HG02943 (cell line): Measurements from ENCODE around the gene ZMAT5.
A peak's percentile ranks its signal among the peaks of the same experiment; 100 is the strongest.

Experiments used
- ATAC-seq: cut with Tn5 transposase; IDR thresholded peaks from one replicate; pipeline ENCODE4 v1.9.1; 2021; ENCODE audit warnings: mild to moderate bottlenecking, low read depth, moderate library complexity; ENCODE audit not compliant: unreplicated experiment

Gene ZMAT5

GRCh38 chr22:29766632-29767170 is at the start of gene ZMAT5:
Gene ZMAT5 (minus strand): TSS chr22:29767007. CDS start chr22:29748544, 18,463 bp downstream.
- ATAC-seq = peak; percentile 83

- no peak for ATAC-seq
Measured at GRCh38 chr22:29816539-29816938, 49.7 kb upstream of the ZMAT5 start.

- no peak for ATAC-seq
Measured at GRCh38 chr22:29816128-29816527, 49.3 kb upstream of the ZMAT5 start.

- ATAC-seq = no peak
Measured at GRCh38 chr22:29815580-29815979, 48.8 kb upstream of the ZMAT5 start.

- ATAC-seq = no peak
Measured at GRCh38 chr22:29814003-29814402, 47.2 kb upstream of the ZMAT5 start.

- no peak for ATAC-seq
Measured at GRCh38 chr22:29813563-29813962, 46.8 kb upstream of the ZMAT5 start.

- no peak for ATAC-seq
Measured at GRCh38 chr22:29813126-29813525, 46.3 kb upstream of the ZMAT5 start.

- no peak for ATAC-seq
Measured at GRCh38 chr22:29811377-29811776, 44.6 kb upstream of the ZMAT5 start.

- no peak for ATAC-seq
Measured at GRCh38 chr22:29810216-29810615, 43.4 kb upstream of the ZMAT5 start.

GRCh38 chr22:29806196-29806595 is 39.4 kb upstream of the ZMAT5 start:
- ATAC-seq = no peak

GRCh38 chr22:29804985-29805384 is 38.2 kb upstream of the ZMAT5 start:
- no peak for ATAC-seq

- ATAC-seq = no peak
Measured at GRCh38 chr22:29803190-29803589, 36.4 kb upstream of the ZMAT5 start.

- ATAC-seq = no peak
Measured at GRCh38 chr22:29801796-29802195, 35.0 kb upstream of the ZMAT5 start.

- ATAC-seq = no peak
Measured at GRCh38 chr22:29801153-29801552, 34.3 kb upstream of the ZMAT5 start.

- no peak for ATAC-seq
Measured at GRCh38 chr22:29799217-29799680, 32.4 kb upstream of the ZMAT5 start.

GRCh38 chr22:29798801-29799200 is 32.0 kb upstream of the ZMAT5 start:
- ATAC-seq = no peak

- no peak for ATAC-seq
Measured at GRCh38 chr22:29798318-29798717, 31.5 kb upstream of the ZMAT5 start.

GRCh38 chr22:29797351-29797750 is 30.5 kb upstream of the ZMAT5 start:
- ATAC-seq = no peak

GRCh38 chr22:29795663-29796062 is 28.9 kb upstream of the ZMAT5 start:
- no peak for ATAC-seq

GRCh38 chr22:29793396-29793795 is 26.6 kb upstream of the ZMAT5 start:
- no peak for ATAC-seq

GRCh38 chr22:29790061-29790460 is 23.3 kb upstream of the ZMAT5 start:
- ATAC-seq = no peak

- no peak for ATAC-seq
Measured at GRCh38 chr22:29788339-29789279, 21.8 kb upstream of the ZMAT5 start.
